Measurements from ENCODE around the gene ADAMTS14.
A peak's percentile ranks its signal among the peaks of the same experiment; 100 is the strongest.

Gene ADAMTS14

DNA sequence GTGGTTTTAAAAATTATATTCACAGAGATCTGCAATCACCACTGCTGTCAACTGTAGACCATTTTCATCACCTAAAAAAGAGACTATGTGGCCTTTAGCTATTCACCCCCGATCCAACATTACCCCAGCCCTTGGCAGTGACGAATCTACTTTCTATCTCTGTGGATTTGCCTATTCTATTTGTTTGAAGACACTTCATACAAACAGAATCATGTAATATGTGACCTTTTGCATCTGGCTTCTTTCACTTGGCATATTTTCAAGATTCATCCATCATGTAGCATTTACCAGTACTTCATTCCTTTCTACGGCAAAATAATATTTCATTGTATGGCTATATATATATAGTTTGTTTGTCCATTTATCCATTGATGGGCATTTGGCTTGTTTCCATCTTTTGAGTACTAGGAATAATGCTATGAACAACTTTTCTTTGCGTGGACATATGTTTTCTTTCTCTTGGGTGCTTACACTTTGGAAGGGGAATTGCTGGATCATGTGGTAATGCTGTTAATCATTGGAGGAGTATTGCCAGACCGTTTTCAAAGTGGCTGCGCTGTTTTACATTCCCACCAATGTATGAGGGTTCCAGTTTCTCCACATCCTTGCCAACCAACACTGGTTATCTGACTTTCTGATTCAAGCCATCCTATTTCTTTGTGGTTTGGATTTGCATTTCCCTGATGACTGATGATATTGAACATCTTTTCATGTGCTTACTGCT is 22.3 kb downstream of the ADAMTS14 start:
- no peak for DNase-seq

DNA sequence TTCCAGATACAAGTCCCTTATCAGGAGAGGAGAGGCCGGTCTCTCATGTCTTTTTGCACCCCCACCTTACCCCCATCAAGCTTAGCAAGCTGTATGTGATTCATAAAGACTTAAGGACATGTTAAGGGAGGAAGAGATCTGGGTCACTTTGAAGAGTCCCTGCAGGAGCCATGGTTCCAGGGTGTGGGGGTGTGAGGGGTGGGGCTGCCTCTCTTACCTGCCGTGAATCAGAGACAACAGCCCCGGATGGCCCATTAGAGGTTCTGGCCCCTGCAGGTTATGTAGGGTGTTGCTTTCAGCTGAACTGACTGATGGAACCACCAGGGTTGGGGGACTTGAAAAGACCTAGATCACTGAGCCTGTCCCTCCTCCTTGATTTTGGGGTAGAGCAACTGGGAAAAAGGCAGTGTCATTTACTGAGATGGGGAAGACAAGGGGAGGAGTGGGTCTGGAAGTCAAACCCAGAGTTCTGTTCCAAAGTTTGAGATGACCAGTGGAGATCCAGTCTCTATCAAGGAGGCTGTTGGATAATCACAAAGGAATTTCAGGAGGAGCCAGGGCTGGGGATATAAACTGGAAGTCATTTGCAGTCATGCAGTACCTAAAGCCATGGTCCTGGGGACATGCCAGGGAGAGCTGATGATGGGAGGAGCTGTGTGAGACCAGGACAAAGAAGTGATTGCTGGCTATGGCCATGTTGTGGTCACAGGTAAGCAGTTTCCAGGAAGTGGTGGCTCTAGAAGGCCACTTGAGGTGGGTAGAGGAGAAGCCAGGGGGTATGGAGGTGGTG is 23.1 kb downstream of the ADAMTS14 start:
- no peak for DNase-seq

DNA sequence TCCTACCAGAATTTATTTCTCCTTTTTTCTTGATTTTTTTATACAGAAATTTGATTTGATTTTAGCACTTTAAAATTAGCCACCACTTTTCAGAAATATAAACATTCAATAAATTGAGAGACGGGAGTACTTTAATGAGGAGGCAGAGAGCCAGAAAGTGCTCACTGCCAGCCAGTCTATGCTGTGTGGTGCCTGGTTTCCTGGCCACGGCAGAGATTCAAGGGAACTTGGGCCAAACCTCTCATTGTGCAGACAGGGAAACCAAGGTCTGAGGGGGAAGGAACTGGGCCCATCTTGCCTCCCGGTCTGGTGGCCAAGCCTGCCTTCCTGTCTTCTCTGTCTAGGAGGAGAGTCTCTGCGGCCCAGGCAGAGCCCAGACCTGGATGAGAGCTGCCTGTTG is 25.9 kb downstream of the ADAMTS14 start:
- no peak for DNase-seq

DNA sequence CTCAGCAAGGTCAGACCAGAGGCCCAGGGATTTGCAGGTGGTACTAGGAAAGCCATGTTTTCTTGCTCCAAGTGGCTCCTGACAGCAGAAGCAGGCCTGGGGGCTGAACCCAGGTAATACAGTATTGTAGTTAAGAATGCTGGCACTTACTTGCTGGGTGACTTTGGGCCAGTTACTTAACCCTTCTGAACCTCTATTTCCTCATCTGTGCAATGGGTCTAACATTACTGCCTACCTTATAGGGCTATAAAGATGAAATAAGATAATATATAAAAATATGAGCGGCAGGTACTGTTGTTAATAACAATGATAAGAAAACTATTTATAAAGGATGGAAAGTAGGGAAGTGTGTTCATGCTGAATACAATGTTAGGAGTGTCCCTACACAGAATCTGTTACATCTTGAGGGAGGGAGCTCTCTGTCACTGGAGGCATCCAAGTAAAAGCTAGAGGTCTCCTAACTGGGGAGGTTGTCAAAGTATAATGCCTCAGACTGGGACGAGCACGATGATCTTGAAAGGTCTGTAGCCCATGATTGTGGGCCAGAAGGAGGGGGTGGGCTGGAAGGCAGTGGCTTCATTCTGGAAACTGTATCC is 26.9 kb downstream of the ADAMTS14 start:
- no peak for DNase-seq

DNA sequence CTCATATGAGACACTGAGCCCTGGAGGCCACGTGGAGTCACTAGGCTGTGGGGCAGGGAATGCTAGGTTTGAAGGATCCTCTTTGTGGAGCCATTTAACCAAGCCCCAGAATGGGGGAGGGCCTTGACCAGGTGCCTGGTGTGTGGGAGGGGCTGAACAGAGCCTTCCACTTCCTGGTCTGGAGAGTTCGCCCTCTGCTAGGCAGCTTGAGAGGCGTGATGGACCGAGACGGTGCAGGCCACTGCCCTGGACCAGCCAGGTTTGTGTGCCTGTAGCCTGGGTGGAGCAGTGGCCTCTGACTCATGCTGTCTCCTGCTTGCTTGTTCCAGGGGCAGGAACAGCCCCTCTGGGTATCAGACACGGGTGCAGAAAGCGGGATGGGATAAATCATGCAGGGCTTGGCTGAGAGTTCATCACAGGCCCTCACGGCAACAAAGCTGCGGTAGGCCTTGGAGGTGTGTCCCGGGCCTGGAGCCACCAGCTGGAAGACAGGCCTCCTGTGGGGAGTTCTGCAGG is 27.4 kb downstream of the ADAMTS14 start:
- no peak for DNase-seq

DNA sequence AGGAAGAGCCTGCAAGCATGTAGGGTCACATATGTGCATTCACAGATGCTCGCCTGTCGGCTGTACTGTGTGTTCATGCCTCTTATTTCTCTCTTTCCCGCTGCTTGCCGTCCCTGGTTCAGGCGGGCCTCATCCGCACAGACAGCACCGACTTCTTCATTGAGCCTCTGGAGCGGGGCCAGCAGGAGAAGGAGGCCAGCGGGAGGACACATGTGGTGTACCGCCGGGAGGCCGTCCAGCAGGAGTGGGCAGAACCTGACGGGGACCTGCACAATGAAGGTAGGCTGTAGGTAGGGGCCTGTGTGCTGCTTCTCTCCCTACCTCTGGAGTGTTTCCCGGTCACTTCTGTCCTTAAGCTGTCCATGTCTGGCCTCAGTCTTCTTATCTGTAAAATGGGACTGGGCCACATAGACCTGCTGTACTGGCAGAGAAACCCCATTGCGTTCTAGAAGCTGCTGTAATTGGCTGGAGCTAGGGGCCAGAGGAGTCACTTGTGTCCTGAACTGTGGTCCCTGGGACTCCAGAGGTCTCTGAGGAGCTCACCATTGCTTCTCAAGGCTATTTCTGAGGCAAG is 30.0 kb downstream of the ADAMTS14 start:
- no peak for DNase-seq

DNA sequence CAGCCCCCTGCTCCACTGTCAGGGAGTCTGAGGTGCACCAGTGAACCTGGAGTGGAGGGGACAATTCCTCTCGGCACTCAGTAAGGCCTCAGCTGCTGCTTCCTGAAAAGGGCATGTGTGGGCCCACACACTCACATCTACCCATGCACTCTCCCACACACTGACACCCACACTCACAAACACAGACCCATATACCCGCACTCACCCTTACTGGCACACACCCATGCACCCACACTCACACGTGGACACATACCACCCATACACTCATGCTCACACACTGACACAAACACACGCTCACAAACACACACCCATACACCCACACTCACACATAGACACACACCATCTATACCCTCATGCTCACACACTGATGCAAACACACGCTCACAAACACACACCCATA is 31.9 kb downstream of the ADAMTS14 start:
- DNase-seq = no peak

DNA sequence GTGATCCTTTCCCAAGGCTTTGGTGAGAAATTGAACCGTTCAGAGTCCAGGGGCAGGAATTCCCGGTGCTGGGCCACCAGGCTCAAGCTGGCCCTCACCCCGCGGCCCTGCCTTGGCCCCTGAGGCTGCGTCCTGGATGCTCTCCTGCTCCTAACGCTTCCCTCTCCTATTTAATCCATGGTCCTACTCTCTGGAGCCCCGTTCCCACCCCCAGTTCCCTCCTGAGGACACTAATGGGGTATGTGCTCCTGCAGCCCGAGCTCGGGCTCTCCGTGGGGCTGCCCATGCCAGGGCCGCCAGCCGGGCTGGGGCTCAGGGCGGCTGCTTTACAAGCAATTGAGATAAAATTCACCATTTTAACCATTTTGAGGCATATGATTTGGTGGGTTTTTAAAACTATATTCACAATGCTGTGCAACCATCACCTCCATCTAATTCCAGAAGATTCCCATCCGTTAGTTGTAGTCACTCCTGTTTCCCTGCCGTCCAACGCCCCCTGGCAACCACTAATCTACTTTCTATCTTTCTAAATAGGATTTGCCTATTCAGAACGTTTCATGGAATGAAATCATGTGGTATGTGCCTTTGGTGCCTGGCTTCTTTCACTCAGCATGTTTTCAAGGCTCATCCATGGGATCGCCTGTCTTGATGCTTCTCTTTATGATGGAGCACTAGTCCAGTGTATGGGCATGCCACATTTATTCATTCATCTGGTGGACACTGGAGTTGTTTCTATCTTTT is 33.0 kb downstream of the ADAMTS14 start:
- DNase-seq = no peak

DNA sequence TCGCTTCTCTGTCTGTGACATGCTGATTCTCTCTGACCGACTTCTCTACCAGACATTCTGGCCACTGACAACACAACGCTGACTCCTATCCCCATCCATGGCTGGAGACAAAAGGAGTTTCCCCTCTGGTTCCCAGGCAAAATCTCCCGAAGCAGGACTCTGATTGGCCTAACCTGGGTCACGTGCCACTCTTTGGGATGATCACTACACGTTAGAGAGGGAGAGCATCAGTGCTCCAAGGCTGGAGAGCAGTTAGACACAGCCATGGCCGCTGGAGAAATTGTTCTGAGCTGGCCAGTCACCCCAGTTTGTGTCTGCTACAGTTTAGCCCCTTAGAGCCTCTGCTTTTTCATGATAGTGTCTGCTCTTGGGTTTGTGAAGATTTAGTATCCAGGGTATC is 38.9 kb downstream of the ADAMTS14 start:
- DNase-seq = no peak

DNA sequence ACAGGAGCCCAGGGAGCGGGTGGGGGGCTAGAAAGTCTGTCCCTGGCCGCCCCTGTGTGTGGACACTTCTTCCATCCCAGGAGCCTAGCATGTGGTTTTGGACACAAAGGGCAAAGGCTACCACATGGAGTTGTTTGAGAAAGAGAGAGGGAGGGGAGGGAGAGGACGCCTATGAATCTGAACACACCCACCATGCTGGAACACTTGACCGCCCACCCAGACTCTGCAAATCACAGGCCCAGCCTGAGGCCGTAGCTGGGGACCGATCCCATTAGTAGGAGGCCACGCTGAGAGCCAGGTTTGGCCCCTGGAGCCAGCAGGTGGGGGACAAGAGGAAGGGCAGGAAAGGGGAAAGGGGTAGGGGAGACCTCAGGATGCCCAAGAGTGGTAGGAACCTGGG is 39.6 kb downstream of the ADAMTS14 start:
- DNase-seq = no peak

DNA sequence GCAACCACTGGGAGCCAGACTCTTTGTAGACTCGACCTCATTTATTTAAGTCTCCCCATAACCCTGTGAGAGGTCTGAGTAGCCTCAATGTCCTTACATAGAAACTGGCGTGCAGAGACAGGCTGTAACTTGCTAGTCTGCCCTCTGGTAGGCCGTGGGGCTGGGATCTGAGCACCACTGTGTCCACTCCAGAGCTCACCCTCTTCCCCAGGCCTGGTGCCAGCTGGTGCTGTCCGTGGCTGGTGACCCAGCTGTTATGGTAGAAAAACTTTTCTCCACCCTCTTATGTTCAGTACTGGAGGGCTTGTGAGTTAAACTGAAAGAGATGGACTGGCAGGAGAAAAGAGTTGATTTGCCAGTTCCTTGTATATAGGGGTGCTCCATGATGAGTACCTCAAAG is 41.9 kb downstream of the ADAMTS14 start:
- DNase-seq = no peak

DNA sequence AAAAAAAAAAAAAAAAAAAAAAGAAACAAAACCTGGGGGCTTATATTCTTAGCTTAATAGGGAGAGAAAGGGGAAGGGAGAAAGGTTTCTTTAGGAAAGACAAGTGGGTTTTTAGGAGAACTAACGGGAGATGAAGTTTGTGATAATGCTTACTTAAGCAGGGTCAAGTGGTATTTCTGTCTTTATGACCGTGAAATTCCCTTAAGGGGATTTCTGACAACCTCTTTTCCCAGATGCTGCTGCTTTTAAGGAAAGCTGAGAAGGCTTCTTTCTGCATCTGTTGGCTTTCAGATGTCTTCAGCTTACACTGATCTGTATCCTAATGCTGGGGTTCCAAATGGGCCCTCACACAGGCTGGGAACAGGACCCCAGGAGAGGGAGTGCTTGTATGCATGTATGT is 42.6 kb downstream of the ADAMTS14 start:
- DNase-seq = no peak

DNA sequence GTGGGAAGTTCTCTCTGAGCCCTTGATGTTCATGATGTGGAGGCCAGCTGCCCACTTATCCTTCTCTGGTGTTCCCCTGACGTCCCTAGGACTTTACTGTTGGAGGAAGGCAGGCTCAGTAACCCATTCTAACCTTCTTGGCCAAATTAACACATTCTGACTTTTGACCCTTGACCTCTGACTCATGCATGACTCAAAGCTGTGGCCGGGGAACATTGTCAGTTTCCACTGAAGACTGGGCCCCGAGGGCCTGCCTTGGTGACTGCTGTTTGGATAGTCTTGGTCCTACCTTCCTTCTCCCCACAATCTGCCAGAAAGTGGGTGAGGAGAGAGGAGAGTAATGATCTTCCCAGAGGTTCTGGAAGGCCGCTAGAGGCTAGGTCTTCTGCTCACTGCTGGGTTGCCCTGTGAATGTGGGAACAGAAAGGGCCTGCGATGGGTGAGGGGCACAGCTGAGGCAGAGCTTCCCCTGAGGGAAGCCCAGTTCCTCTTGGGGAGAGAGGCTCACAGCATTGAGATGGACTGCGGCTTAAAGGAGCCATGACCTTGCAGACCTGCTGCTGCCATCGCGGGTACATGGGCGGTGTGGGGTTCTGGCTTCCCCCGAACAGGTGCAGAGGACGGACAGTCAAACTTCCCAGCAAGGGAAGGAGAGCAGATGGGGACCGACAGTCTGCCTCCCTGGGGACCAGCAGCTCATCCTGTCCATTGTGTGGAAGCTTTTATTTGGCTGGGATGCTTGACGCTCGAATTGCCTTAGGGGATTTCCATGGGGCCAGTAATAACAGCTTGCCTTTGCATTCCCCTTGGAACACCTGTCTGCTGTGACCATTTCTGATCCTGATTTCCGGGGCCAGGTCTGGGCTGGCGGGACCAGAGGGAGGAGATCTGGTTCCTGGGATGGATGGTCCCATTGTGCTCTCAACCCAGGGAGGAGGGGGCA is 43.8 kb downstream of the ADAMTS14 start:
- peak in 1 of 2 donors; percentile 23 for DNase-seq

DNA sequence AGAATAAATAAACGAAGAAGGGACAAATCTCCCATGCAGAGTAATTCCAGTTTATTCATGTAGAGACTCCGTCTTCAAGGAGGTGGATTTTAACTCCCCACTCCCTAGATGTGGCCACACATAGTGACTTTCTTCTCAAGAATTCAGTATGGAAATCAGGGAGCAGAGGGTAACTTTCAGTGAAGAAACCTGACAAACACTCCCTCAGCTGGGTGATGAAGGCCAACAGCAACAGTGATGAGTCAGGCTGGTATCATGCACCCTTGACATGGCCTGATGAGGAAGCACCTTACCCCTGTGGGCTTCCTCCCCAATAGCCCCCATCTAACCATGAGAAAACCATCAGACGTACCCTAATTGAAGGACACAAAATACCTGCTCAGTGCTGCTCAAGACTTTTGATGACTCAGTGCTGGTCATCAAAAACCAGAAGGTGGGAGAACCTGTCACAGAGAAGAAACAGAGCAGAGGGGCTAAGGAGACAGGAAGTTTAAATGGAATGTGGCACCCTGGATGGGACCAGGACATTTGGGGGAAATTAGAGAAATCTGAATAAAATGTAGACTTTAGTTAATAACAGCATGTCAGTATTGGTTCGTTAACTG is 50.6 kb downstream of the ADAMTS14 start:
- DNase-seq = no peak

DNA sequence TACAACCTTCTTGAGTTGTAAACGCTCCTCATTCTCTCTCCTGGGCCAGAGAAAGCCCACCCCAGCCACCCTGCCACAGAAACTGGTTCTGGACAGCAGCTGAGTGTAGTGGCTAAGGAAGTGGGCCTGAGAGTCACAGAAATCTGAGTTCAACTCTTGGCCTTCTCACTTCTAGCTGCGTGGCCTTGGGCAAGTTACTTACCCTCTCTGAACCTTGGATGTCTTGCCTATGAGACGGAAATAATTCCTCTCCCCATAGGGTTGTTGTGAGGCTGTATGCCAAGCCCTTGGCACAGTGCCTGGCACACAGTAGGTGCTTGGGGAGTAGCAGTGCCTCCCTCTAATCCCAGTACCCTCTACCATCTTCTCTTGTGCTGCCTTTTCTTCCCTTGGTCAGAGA is 51.5 kb downstream of the ADAMTS14 start:
- no peak for DNase-seq

DNA sequence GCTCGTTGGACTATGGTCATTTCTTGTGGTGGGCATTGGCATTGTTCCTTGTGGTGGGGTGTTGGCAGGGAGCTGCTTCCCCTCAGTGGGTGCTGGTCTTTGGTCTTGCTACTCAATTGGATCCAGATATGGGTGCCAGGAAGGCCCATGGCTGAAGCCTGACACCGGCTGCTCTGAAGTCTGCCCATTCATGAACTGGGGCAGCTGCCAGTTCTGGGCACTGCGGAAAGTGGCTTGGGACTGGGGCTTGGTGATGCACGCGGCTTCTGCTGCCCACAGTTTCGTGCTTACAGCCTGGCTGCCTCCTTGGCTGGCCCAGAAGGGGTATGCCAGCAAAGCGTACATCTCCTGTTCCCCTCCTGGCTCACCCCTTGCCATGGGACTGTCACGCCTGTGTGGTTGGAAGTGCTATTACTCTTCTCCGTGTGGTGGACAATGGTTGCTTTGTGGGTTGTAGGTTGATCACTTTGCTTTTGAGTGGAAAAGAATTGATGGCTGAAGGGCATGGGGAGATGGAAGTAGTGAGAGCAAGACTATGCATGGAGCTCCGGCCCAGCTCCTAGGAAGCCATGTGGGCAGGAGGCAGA is 54.7 kb downstream of the ADAMTS14 start:
- DNase-seq = no peak

DNA sequence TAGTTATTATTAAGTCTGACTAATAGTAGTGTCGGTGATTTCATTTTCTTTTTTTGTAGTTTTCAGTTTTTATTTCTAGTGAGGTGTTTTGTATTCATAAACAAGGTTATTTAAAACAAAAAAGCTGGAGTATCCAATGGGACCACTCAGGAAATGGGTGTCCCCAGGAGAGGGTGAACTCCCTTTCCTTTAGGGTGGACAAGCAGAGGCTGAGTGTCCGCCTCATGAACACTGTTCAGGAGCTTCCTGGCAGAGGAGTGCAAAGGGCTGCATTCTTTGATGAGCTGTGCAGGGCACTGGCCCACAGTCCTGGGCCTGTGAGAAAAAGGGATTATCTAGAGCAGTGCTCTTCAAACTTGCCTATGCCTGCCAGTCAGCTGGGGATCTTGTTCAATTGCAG is 56.0 kb downstream of the ADAMTS14 start:
- no peak for DNase-seq

DNA sequence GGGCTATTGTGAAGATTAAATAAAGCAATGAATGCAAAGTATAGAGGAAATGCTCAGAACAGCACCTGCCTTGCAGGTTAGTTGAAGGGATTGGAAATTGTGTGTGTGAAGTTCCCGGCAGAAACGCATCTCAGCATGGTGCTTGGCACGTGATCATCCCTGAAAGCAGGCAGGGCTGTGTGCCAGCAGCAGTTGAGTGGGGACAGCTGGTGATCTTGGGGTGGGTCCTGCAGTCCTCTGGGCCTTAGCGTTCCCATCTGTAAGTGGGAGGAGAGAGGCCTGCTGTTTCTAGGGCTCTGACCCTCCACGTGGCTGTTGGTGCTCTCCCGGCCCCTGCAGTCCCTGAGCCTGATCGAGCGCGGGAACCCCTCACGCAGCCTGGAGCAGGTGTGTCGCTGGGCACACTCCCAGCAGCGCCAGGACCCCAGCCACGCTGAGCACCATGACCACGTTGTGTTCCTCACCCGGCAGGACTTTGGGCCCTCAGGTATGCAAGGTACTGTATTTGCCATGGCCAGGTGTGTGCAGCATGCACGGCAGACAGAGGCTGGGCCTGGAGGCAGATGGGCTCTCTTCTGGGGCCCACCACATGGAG is 57.6 kb downstream of the ADAMTS14 start:
- DNase-seq = no peak

DNA sequence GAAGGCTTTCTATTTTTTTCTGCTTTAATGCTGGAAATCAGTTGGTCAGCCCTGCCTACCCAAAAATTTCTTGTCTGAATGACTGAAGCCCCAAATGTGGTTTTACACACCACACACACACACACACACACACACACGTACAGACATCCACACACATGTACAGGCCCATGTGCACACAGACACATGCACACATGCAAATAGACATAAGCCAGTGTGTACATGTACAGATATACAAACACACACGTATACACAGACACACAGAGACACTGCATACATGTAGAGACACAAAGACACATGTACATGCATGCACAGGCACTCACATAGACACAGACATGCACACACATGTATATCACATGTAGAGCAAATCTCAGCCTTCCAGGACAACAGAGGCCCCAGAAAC is 58.6 kb downstream of the ADAMTS14 start:
- no peak for DNase-seq

DNA sequence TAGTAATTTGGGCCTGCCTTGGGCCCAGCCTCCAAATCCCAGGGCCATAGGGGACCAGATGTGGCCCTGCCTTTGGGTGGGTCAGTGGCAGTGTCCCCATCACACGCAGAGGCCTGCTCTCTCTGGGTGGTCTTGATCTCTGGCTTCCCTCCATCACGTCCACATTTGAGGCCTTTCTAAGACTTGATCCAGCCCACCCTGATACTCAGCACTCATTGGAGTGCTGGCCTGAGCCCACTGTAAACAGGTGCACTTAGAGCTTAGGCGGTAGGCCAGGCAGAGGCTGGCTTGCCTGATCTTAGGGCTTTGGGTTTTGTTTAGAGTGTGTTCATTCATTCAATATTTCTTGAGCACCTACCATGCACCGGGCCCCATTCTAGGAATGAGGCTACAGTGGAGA is 60.3 kb downstream of the ADAMTS14 start:
- DNase-seq = no peak

Data from CD4-positive, alpha-beta T cell treated with Interferon alpha-2 for 1 hour (primary cell).